ENCODE results near the gene SNX9. TPM values are rescaled to one million over a fixed set of nuclear protein-coding genes. Genes with fewer than 3 reads are reported as not detected.

The SNX9 gene
- polyA plus RNA-seq, 1 donor (not counting 4 experiments of a cell fraction or from before 2014, with no cell fraction given): 37.8 TPM

- DNase-seq (ENCODE audit: low read depth, low spot score) (no peak), FAIRE-seq (no peak)
- Histone ChIP-seq H3K4me1 (ENCODE audit: control insufficient read depth, extremely low read depth, insufficient read depth, low read length) (peaks cover 20% of the 10 kb centered on the region), H2AFZ (ENCODE audit: control insufficient read depth, low read length) (no peak overlapping the region), H3K27ac (ENCODE audit: control insufficient read depth, insufficient read depth, low read length) (peak overlapping the region; percentile 58), H3K9me3 (ENCODE audit: control insufficient read depth, low read depth, low read length) (no peaks in the 10 kb centered on the region), H3K9me1 (ENCODE audit: control insufficient read depth, extremely low read depth, insufficient read depth, low read length) (no peaks in the 10 kb centered on the region), H4K20me1 (ENCODE audit: control insufficient read depth, extremely low read depth, insufficient read depth, low read length) (peaks cover 2% of the 10 kb centered on the region), H3K4me3 (ENCODE audit: control insufficient read depth in 2 of 3, extremely low read depth in 1 of 3, insufficient read depth in 2 of 3, low read depth in 1 of 3, low read length in 3 of 3) (peak overlapping the region; percentile 75 to 81 (median 80)), H3K9ac (ENCODE audit: control insufficient read depth, extremely low read depth, insufficient read depth, low read length) (peak overlapping the region; percentile 84), H3K36me3 (ENCODE audit: control insufficient read depth in 2 of 2, extremely low read depth in 1 of 2, insufficient read depth in 2 of 2, low read length in 2 of 2) (no peaks in the 10 kb centered on the region), H3K27me3 (ENCODE audit: control insufficient read depth, extremely low read depth, insufficient read depth, low read length) (no peaks in the 10 kb centered on the region), H3K4me2 (ENCODE audit: control insufficient read depth, extremely low read depth, insufficient read depth, low read depth, low read length) (peak overlapping the region; percentile 84), H3K79me2 (ENCODE audit: control insufficient read depth, insufficient read depth, low read length) (peaks cover 47% of the 10 kb centered on the region)
- dilution Hi-C loops (cut with MboI; ENCODE audit: extremely low pct_ligation_motif_present, low sequenced_read_pairs): no loop called here
- TF ChIP-seq EZH2 (IDR thresholded peaks at IDR 0.05; ENCODE audit: low read length) (no peak), CTCF (optimal IDR thresholded peaks at IDR 0.05 in 1 of 3, IDR thresholded peaks at IDR 0.05 in 1 of 3, conservative IDR thresholded peaks at IDR 0.05 in 1 of 3; ENCODE audit: extremely low read depth in 1 of 3, insufficient read depth in 2 of 3, low read length in 3 of 3) (peak in 1 of 3 experiments; percentile 14)
Measured at GRCh38 chr6:157982563-157983405, 159.7 kb downstream of the SNX9 start.

- no peaks in the 10 kb centered on the region for H3K27me3 ChIP-seq (ENCODE audit: control insufficient read depth, extremely low read depth, insufficient read depth, low read length)
- dilution Hi-C loops (cut with MboI; ENCODE audit: extremely low pct_ligation_motif_present, low sequenced_read_pairs): no loop called here
- no peaks in the 10 kb centered on the region for H3K9me1 ChIP-seq (ENCODE audit: control insufficient read depth, extremely low read depth, insufficient read depth, low read length)
- no peak overlapping the region for H3K27ac ChIP-seq (ENCODE audit: control insufficient read depth, insufficient read depth, low read length)
- H3K79me2 ChIP-seq (ENCODE audit: control insufficient read depth, insufficient read depth, low read length): peaks cover 52% of the 10 kb centered on the region
- FAIRE-seq: no peak
- H3K4me1 ChIP-seq (ENCODE audit: control insufficient read depth, extremely low read depth, insufficient read depth, low read length): peaks cover 20% of the 10 kb centered on the region
- H3K4me3 ChIP-seq (ENCODE audit: control insufficient read depth in 2 of 3, extremely low read depth in 1 of 3, insufficient read depth in 2 of 3, low read depth in 1 of 3, low read length in 3 of 3): no peak overlapping the region
- H3K4me2 ChIP-seq (ENCODE audit: control insufficient read depth, extremely low read depth, insufficient read depth, low read depth, low read length): peak overlapping the region; percentile 84
- no peak for DNase-seq (ENCODE audit: low read depth, low spot score)
- H3K36me3 ChIP-seq (ENCODE audit: control insufficient read depth in 2 of 2, extremely low read depth in 1 of 2, insufficient read depth in 2 of 2, low read length in 2 of 2): no peaks in the 10 kb centered on the region
- no peak for TF ChIP-seq EZH2 (IDR thresholded peaks at IDR 0.05; ENCODE audit: low read length)
- no peak for TF ChIP-seq CTCF (optimal IDR thresholded peaks at IDR 0.05 in 1 of 3, IDR thresholded peaks at IDR 0.05 in 1 of 3, conservative IDR thresholded peaks at IDR 0.05 in 1 of 3; ENCODE audit: extremely low read depth in 1 of 3, insufficient read depth in 2 of 3, low read length in 3 of 3)
- H3K9ac ChIP-seq (ENCODE audit: control insufficient read depth, extremely low read depth, insufficient read depth, low read length): no peak overlapping the region
- H4K20me1 ChIP-seq (ENCODE audit: control insufficient read depth, extremely low read depth, insufficient read depth, low read length): peaks cover 2% of the 10 kb centered on the region
- H3K9me3 ChIP-seq (ENCODE audit: control insufficient read depth, low read depth, low read length): no peaks in the 10 kb centered on the region
- no peak overlapping the region for H2AFZ ChIP-seq (ENCODE audit: control insufficient read depth, low read length)
Measured at GRCh38 chr6:157983406-157984119, 160.5 kb downstream of the SNX9 start.
